ENCODE measurements around the gene AP5B1.
"Not testable (repeated sequence)": the region's sequence is repeated elsewhere in the genome, so short reads cannot be mapped to it uniquely, and the experiment has no call there.

Gene AP5B1

DNA sequence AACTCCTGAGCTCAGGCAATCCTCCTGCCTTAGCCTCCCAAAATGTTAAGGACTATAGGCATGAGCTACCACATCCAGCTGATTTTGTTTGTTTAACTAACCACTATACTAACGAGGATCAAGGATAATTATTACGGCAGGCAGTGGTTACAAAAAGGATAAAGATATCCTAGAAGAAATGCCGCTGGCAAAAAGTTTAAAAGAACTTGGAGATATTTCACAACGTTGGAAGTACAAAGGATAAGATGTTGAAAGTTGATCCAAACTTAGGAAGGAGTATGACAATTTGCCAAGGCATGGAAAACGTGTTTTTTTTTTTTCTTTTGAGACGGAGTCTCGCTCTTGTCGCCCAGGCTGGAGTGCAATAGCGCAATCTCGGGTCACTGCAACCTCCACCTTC is 13.4 kb downstream of the AP5B1 start:
- H3K4me3 ChIP-seq (ENCODE audit: insufficient read depth in 1 of 2, low read depth in 1 of 2, low read length in 2 of 2), result no peak overlapping the region
- no peak overlapping the region for H3K23ac ChIP-seq (ENCODE audit: low read length in 2 of 2)
- H3K9ac ChIP-seq (ENCODE audit: low read length), result no peak overlapping the region
- H3K4me2 ChIP-seq (ENCODE audit: low read length, poor library complexity, severe bottlenecking), result no peak overlapping the region
- H3K79me1 ChIP-seq (replicated peaks; ENCODE audit: low read length, poor library complexity, severe bottlenecking), result peaks cover 6% of the 10 kb centered on the region
- no peak overlapping the region for H2AK5ac ChIP-seq (ENCODE audit: low read length, severe bottlenecking)
- H3K9me3 ChIP-seq (ENCODE audit: control insufficient read depth, low read length), result no peaks in the 10 kb centered on the region
- no peak overlapping the region for H4K8ac ChIP-seq (ENCODE audit: low read length)
- no peak overlapping the region for H3K18ac ChIP-seq (ENCODE audit: low read depth in 1 of 2, low read length in 2 of 2)
- no peak overlapping the region for H2BK120ac ChIP-seq (ENCODE audit: low read depth, low read length)
- 88% methylated on average over 10 of the region's 10 CpGs for WGBS
- H3K14ac ChIP-seq (ENCODE audit: low read length in 2 of 2), result no peak overlapping the region
- DNase-seq, result no peak
- H3K4me1 ChIP-seq (ENCODE audit: control insufficient read depth, insufficient read depth, low read depth, low read length), result peaks cover 5% of the 10 kb centered on the region
- no peak overlapping the region for H2BK15ac ChIP-seq (ENCODE audit: low read depth, poor library complexity, severe bottlenecking)
- H2BK5ac ChIP-seq (ENCODE audit: low read depth, low read length, poor library complexity, severe bottlenecking), result no peak overlapping the region
- no peak overlapping the region for H2BK12ac ChIP-seq (ENCODE audit: low read length in 2 of 2)
- no peak overlapping the region for H3K27ac ChIP-seq (ENCODE audit: low read length, poor library complexity, severe bottlenecking)
- no peaks in the 10 kb centered on the region for H3K36me3 ChIP-seq (ENCODE audit: control insufficient read depth in 1 of 2, insufficient read depth in 2 of 2, low read depth in 1 of 2, low read length in 2 of 2)
- H3K27me3 ChIP-seq (ENCODE audit: control insufficient read depth in 1 of 2, insufficient read depth in 1 of 2, low read length in 2 of 2), result no peaks in the 10 kb centered on the region
- H2AFZ ChIP-seq (ENCODE audit: low read depth, low read length), result no peak overlapping the region
- no peak overlapping the region for H4K91ac ChIP-seq (ENCODE audit: low read length)
- no peak overlapping the region for H3K4ac ChIP-seq (ENCODE audit: low read depth in 1 of 2, low read length in 2 of 2)

DNA sequence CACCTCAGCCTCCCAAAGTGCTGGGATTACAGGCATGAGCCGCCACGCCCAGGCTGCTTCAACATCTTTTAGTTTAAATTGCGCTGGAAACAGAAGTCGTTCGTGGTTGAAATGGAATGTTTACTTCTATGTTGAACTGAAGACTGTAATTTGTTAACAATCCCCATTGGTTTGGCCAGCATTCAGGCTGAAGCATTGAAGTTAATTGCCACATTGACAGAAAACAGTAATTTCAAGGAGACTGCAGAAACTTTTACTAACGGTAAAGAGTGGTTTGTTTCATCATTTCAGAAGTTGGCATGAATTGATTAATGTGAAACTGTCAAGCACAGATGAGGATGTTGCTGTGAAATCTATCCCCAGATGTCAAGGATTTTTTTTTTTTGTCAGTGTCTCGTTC is 14.2 kb downstream of the AP5B1 start:
- Histone ChIP-seq H2BK12ac (ENCODE audit: low read length in 2 of 2) (no peak overlapping the region), H3K27ac (ENCODE audit: low read length, poor library complexity, severe bottlenecking) (no peak overlapping the region), H3K4me3 (ENCODE audit: insufficient read depth in 1 of 2, low read depth in 1 of 2, low read length in 2 of 2) (no peak overlapping the region), H4K91ac (ENCODE audit: low read length) (no peak overlapping the region), H2AK5ac (ENCODE audit: low read length, severe bottlenecking) (no peak overlapping the region), H3K4me2 (ENCODE audit: low read length, poor library complexity, severe bottlenecking) (no peak overlapping the region), H3K4me1 (ENCODE audit: control insufficient read depth, insufficient read depth, low read depth, low read length) (peaks cover 5% of the 10 kb centered on the region), H3K14ac (ENCODE audit: low read length in 2 of 2) (no peak overlapping the region), H2BK15ac (ENCODE audit: low read depth, poor library complexity, severe bottlenecking) (no peak overlapping the region), H2AFZ (ENCODE audit: low read depth, low read length) (no peak overlapping the region), H2BK120ac (ENCODE audit: low read depth, low read length) (no peak overlapping the region), H4K8ac (ENCODE audit: low read length) (no peak overlapping the region), H3K4ac (ENCODE audit: low read depth in 1 of 2, low read length in 2 of 2) (no peak overlapping the region), H3K9me3 (ENCODE audit: control insufficient read depth, low read length) (no peaks in the 10 kb centered on the region), H3K36me3 (ENCODE audit: control insufficient read depth in 1 of 2, insufficient read depth in 2 of 2, low read depth in 1 of 2, low read length in 2 of 2) (no peaks in the 10 kb centered on the region), H3K27me3 (ENCODE audit: control insufficient read depth in 1 of 2, insufficient read depth in 1 of 2, low read length in 2 of 2) (no peaks in the 10 kb centered on the region), H3K18ac (ENCODE audit: low read depth in 1 of 2, low read length in 2 of 2) (no peak overlapping the region), H3K79me1 (replicated peaks; ENCODE audit: low read length, poor library complexity, severe bottlenecking) (peaks cover 6% of the 10 kb centered on the region), H3K9ac (ENCODE audit: low read length) (no peak overlapping the region), H2BK5ac (ENCODE audit: low read depth, low read length, poor library complexity, severe bottlenecking) (no peak overlapping the region), H3K23ac (ENCODE audit: low read length in 2 of 2) (no peak overlapping the region)
- 49% methylated on average over 7 of the region's 7 CpGs for WGBS
- peak; percentile 59 for DNase-seq

- Histone ChIP-seq H3K23ac (ENCODE audit: low read length in 2 of 2) (no peak overlapping the region), H3K9me3 (ENCODE audit: control insufficient read depth, low read length) (no peaks in the 10 kb centered on the region), H3K4ac (ENCODE audit: low read depth in 1 of 2, low read length in 2 of 2) (no peak overlapping the region), H3K36me3 (ENCODE audit: control insufficient read depth in 1 of 2, insufficient read depth in 2 of 2, low read depth in 1 of 2, low read length in 2 of 2) (no peaks in the 10 kb centered on the region), H3K4me1 (ENCODE audit: control insufficient read depth, insufficient read depth, low read depth, low read length) (peaks cover 5% of the 10 kb centered on the region), H3K14ac (ENCODE audit: low read length in 2 of 2) (no peak overlapping the region), H3K79me1 (replicated peaks; ENCODE audit: low read length, poor library complexity, severe bottlenecking) (peaks cover 1% of the 10 kb centered on the region), H3K18ac (ENCODE audit: low read depth in 1 of 2, low read length in 2 of 2) (no peak overlapping the region), H3K4me2 (ENCODE audit: low read length, poor library complexity, severe bottlenecking) (no peak overlapping the region), H3K27ac (ENCODE audit: low read length, poor library complexity, severe bottlenecking) (no peak overlapping the region), H2BK120ac (ENCODE audit: low read depth, low read length) (no peak overlapping the region), H3K4me3 (ENCODE audit: insufficient read depth in 1 of 2, low read depth in 1 of 2, low read length in 2 of 2) (no peak overlapping the region), H2BK12ac (ENCODE audit: low read length in 2 of 2) (no peak overlapping the region), H4K91ac (ENCODE audit: low read length) (no peak overlapping the region), H4K8ac (ENCODE audit: low read length) (no peak overlapping the region), H3K27me3 (ENCODE audit: control insufficient read depth in 1 of 2, insufficient read depth in 1 of 2, low read length in 2 of 2) (no peaks in the 10 kb centered on the region), H2BK15ac (ENCODE audit: low read depth, poor library complexity, severe bottlenecking) (no peak overlapping the region), H3K9ac (ENCODE audit: low read length) (no peak overlapping the region), H2AFZ (ENCODE audit: low read depth, low read length) (no peak overlapping the region), H2BK5ac (ENCODE audit: low read depth, low read length, poor library complexity, severe bottlenecking) (no peak overlapping the region), H2AK5ac (ENCODE audit: low read length, severe bottlenecking) (no peak overlapping the region)
- WGBS, result 78% methylated on average over 4 of the region's 5 CpGs
- no peak for DNase-seq
Observed at GRCh38 chr11:65764434-65764833, 16.3 kb downstream of the AP5B1 start.

DNA sequence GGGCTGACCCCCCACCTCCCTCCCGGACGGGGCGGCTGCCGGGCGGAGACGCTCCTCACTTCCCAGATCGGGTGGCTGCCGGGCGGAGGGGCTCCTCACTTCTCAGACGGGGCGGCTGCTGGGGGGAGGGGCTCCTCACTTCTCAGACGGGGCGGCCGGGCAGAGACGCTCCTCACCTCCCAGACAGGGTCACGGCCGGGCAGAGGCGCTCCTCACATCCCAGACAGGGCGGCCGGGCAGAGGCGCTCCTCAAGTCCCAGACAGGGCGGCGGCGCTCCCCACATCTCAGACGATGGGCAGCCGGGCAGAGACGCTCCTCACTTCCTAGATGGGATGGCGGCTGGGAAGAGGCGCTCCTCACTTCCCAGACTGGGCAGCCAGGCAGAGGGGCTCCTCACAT is 18.0 kb downstream of the AP5B1 start:
- H3K4me3 ChIP-seq (ENCODE audit: insufficient read depth in 1 of 2, low read depth in 1 of 2, low read length in 2 of 2); H3K4me1 ChIP-seq (ENCODE audit: control insufficient read depth, insufficient read depth, low read depth, low read length); H4K91ac ChIP-seq (ENCODE audit: low read length); H2AFZ ChIP-seq (ENCODE audit: low read depth, low read length); H3K4ac ChIP-seq (ENCODE audit: low read depth in 1 of 2, low read length in 2 of 2); H3K36me3 ChIP-seq (ENCODE audit: control insufficient read depth in 1 of 2, insufficient read depth in 2 of 2, low read depth in 1 of 2, low read length in 2 of 2); H2BK12ac ChIP-seq (ENCODE audit: low read length in 2 of 2); H2BK15ac ChIP-seq (ENCODE audit: low read depth, poor library complexity, severe bottlenecking); H4K8ac ChIP-seq (ENCODE audit: low read length); H3K9me3 ChIP-seq (ENCODE audit: control insufficient read depth, low read length); H2AK5ac ChIP-seq (ENCODE audit: low read length, severe bottlenecking); H3K23ac ChIP-seq (ENCODE audit: low read length in 2 of 2); H3K18ac ChIP-seq (ENCODE audit: low read depth in 1 of 2, low read length in 2 of 2); H3K9ac ChIP-seq (ENCODE audit: low read length); H3K4me2 ChIP-seq (ENCODE audit: low read length, poor library complexity, severe bottlenecking); H2BK120ac ChIP-seq (ENCODE audit: low read depth, low read length); H3K14ac ChIP-seq (ENCODE audit: low read length in 2 of 2); H3K27ac ChIP-seq (ENCODE audit: low read length, poor library complexity, severe bottlenecking); DNase-seq; H3K27me3 ChIP-seq (ENCODE audit: control insufficient read depth in 1 of 2, insufficient read depth in 1 of 2, low read length in 2 of 2); H3K79me1 ChIP-seq (replicated peaks; ENCODE audit: low read length, poor library complexity, severe bottlenecking); H2BK5ac ChIP-seq (ENCODE audit: low read depth, low read length, poor library complexity, severe bottlenecking): not testable (repeated sequence)
- WGBS, result 89% methylated on average over 17 of the region's 29 CpGs

Measured in mesenchymal stem cell (in vitro differentiated cells and primary cell).